Body of pancreas (tissue), 4 donors: ENCODE results near the gene LGI2.

ENCODE experiments used
- CTCF ChIP-seq, 7 experiments: fragments of 450-650 bp in 4 of 7; fragments of 200-600 bp in 3 of 7; sonication (generic) in 3 of 7; IDR thresholded peaks; one replicate each; pipeline ENCODE4 v1.5.1; 2016 to 2019; ENCODE audit warnings: antibody characterized with exemption in 7 of 7
- POLR2A ChIP-seq, 3 donors: fragments of 450-650 bp; IDR thresholded peaks; one replicate each; pipeline ENCODE4 v1.6.1; 2016; ENCODE audit warnings: antibody characterized with exemption in 3 of 3, mild to moderate bottlenecking in 2 of 3

- TF ChIP-seq CTCF (IDR thresholded peaks at IDR 0.05) (no peak), POLR2A (IDR thresholded peaks at IDR 0.05) (no peak)
Measured at GRCh38 chr4:25011135-25011866, 19.4 kb downstream of the LGI2 start.
